Measurements from ENCODE around the gene GPR143. TPM values are rescaled to one million over a fixed set of nuclear protein-coding genes. Genes with fewer than 3 reads are reported as not detected.

GPR143 gene
- total and polyA plus RNA-seq, 4 donors: 0.45 to 0.50 TPM; not detected in 2

DNA sequence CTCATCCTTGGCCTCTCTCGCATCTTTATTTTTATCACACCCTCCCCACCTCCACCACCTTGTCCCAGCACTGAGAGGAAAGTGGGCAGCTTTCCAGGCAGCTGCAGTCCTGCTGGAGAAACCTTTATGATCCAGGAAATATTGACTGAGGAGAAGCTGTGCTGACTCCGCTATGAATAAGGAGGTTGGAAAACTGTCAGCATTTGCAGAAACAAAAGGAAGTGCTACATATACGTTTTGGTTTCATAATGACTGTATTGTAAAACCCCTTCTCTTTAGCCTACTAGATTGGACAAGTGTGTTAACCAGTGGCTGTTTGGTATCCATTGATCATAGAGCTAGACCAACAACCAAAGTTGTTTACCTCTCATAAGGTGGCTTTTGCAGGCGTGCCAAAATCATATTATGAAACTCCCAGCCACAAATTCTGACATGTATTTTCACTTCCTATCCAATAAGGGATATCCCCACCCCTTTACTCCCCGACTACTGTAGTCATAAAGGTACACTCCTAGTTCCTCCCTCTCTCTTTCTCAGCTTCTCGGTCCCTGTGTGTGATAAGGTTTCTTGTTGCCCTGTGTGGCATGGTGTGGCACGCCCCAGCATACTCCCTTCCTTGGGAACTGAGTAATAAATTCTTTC is 88.4 kb downstream of the GPR143 start:
- no peaks in the 10 kb centered on the region for H3K27me3 ChIP-seq (ENCODE audit: control insufficient read depth in 1 of 2, insufficient read depth in 2 of 2, low read length in 1 of 2)
- no peak overlapping the region for H3K4me3 ChIP-seq (ENCODE audit: low read length in 2 of 2)
- H3K4me1 ChIP-seq (ENCODE audit: control insufficient read depth in 1 of 2, insufficient read depth in 2 of 2, low read length in 2 of 2): peaks cover 0 to 2% of the 10 kb centered on the region in 2 donors
- 66 to 67% methylated on average over 7 of the region's 7 CpGs for WGBS, 2 donors
- H3K36me3 ChIP-seq (ENCODE audit: control insufficient read depth in 1 of 2, insufficient read depth in 2 of 2, low read length in 1 of 2): no peaks in the 10 kb centered on the region
- intact Hi-C loops (cut with DNase I): loop anchor here (10.0 kb wide), 3 partner anchors 112 to 212 kb away; partner anchors contain the start of gene TBL1X (in 1 of the 2)
- H3K27ac ChIP-seq (ENCODE audit: low read depth in 1 of 2, low read length in 2 of 2): no peak overlapping the region
- ATAC-seq (ENCODE audit: low FRiP score) (no peak), DNase-seq (no peak)
- H3K9me3 ChIP-seq (ENCODE audit: control insufficient read depth, low read length): no peaks in the 10 kb centered on the region

DNA sequence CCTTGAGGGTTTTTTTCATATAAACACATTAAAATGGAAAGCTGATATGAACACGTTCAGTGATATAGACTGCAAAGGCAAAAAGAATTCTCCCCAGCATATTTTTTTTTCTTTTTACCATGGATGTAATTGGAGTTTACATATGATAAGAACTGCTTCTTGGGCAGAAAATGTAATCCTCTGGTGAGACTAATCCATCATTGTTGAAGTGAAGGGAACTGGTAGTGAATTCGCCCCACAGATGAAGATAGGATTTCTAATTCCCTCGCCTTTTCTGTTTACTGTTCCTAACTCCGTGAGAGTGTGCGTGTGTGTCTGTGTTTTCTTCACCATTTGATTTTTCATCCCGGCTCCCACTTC is 88.9 kb downstream of the GPR143 start:
- no peak overlapping the region for H3K27ac ChIP-seq (ENCODE audit: low read depth in 1 of 2, low read length in 2 of 2)
- peaks cover 0 to 2% of the 10 kb centered on the region in 2 donors for H3K4me1 ChIP-seq (ENCODE audit: control insufficient read depth in 1 of 2, insufficient read depth in 2 of 2, low read length in 2 of 2)
- no peaks in the 10 kb centered on the region for H3K36me3 ChIP-seq (ENCODE audit: control insufficient read depth in 1 of 2, insufficient read depth in 2 of 2, low read length in 1 of 2)
- no peaks in the 10 kb centered on the region for H3K27me3 ChIP-seq (ENCODE audit: control insufficient read depth in 1 of 2, insufficient read depth in 2 of 2, low read length in 1 of 2)
- H3K4me3 ChIP-seq (ENCODE audit: low read length in 2 of 2): no peak overlapping the region
- ATAC-seq (ENCODE audit: low FRiP score) (no peak), DNase-seq (no peak)
- intact Hi-C loops (cut with DNase I): loop anchor here (10.0 kb wide), 3 partner anchors 112 to 212 kb away; partner anchors contain the start of gene TBL1X (in 1 of the 2)
- WGBS, 2 donors: 49 to 56% methylated on average over 6 of the region's 6 CpGs
- H3K9me3 ChIP-seq (ENCODE audit: control insufficient read depth, low read length): no peaks in the 10 kb centered on the region

DNA sequence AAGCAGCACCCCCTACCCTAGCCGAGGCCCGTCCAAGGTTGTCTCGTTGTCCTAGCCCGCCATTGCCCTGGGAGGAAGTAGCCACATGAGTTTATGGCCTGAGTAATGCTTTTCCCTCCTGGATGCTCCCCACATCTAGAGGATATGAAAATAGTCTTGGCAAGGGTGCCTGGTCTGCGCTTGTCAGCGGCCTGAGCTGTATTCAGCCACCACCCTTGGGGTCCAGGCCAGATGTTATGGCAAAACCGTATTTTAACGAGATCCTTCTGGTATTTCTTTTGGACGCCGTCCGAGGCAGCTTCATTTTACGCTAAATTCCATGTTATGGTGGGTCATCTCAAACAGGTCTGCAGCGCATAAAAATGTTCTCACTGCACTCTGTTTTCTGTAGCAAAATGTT is 89.3 kb downstream of the GPR143 start:
- Histone ChIP-seq H3K4me3 (ENCODE audit: low read length in 2 of 2) (no peak overlapping the region), H3K9me3 (ENCODE audit: control insufficient read depth, low read length) (no peaks in the 10 kb centered on the region), H3K27ac (ENCODE audit: low read depth in 1 of 2, low read length in 2 of 2) (peak overlapping the region in 1 of 2 donors; percentile 44), H3K4me1 (ENCODE audit: control insufficient read depth in 1 of 2, insufficient read depth in 2 of 2, low read length in 2 of 2) (peaks cover 0 to 2% of the 10 kb centered on the region in 2 donors), H3K27me3 (ENCODE audit: control insufficient read depth in 1 of 2, insufficient read depth in 2 of 2, low read length in 1 of 2) (no peaks in the 10 kb centered on the region), H3K36me3 (ENCODE audit: control insufficient read depth in 1 of 2, insufficient read depth in 2 of 2, low read length in 1 of 2) (no peaks in the 10 kb centered on the region)
- DNase-seq (no peak), ATAC-seq (ENCODE audit: low FRiP score) (no peak)
- WGBS, 2 donors: 37 to 45% methylated on average over 13 of the region's 13 CpGs
- intact Hi-C loops (cut with DNase I): loop anchor here (10.0 kb wide), 3 partner anchors 112 to 212 kb away; partner anchors contain the start of gene TBL1X (in 1 of the 2)

Other genes with a start within 250 kb of the GPR143 start
- 1 to 10 TPM; 2.1 to 2.5 TPM for gene SHROOM2, start 20.6 kb upstream of the GPR143 start, total RNA-seq
- under 1 TPM; 0.28 to 0.38 TPM for gene SHROOM2, start 20.6 kb upstream of the GPR143 start, polyA plus RNA-seq
- gene CLDN34, start 201.5 kb upstream of the GPR143 start, total RNA-seq: under 1 TPM in 1 of 2 donors, not detected in 1; 0.36 TPM
- gene CLDN34, start 201.5 kb upstream of the GPR143 start, polyA plus RNA-seq: not detected

Data from aorta (tissue), 5 donors.